Naive thymus-derived CD4-positive, alpha-beta T cell (primary cell): ENCODE data around the gene KDM4B. TPM values are rescaled to one million over a fixed set of nuclear protein-coding genes. Genes with fewer than 3 reads are reported as not detected.
"Not testable (repeated sequence)": the region's sequence is repeated elsewhere in the genome, so short reads cannot be mapped to it uniquely, and the experiment has no call there.

Experiments used
- ATAC-seq: fragments of 150-1000 bp; cut with Tn5 transposase; 2 replicates; pipeline ENCODE4 v1.10.0; 2021; ENCODE audit warnings: mild to moderate bottlenecking, moderate library complexity
- CTCF ChIA-PET: fragments of 350-600 bp; sonication (Branson Sonifier 250); formaldehyde crosslinking; loops from one replicate; lab custom pipeline; 2021; ENCODE audit warnings: antibody characterized with exemption; lab: Charles Lee
- POLR2A ChIA-PET: fragments of 350-600 bp; sonication (Branson Sonifier 250); formaldehyde crosslinking; loops from one replicate; lab custom pipeline; 2021; ENCODE audit warnings: antibody characterized with exemption, inconsistent platforms; lab: Charles Lee
- DNase-seq, 9 donors: peaks; one replicate each; pipeline versions ENCODE4 v3.0.0 to v3.0.0-alpha.2; 2020 to 2022; ENCODE audit warnings: mixed read lengths in 1 of 9
- H3K27ac ChIP-seq: one replicate; pipeline ENCODE4 v1.7.0; 2013; ENCODE audit warnings: mild to moderate bottlenecking, low read depth, low read length, moderate library complexity
- H3K27me3 ChIP-seq, 2 donors: one replicate each; pipeline ENCODE4 v1.7.0; 2013; ENCODE audit warnings: low read length in 2 of 2, mild to moderate bottlenecking in 2 of 2, moderate library complexity in 2 of 2; ENCODE audit not compliant: control insufficient read depth in 2 of 2, insufficient read depth in 2 of 2
- H3K36me3 ChIP-seq, 3 experiments: 1 replicate in 2 of 3; 2 replicates in 1 of 3; pipeline ENCODE4 v1.7.0; 2013; ENCODE audit warnings: low read length in 3 of 3, mild to moderate bottlenecking in 3 of 3, moderate library complexity in 1 of 3; ENCODE audit not compliant: insufficient read depth in 3 of 3, control insufficient read depth in 2 of 3
- H3K4me1 ChIP-seq, 2 donors: one replicate each; pipeline ENCODE4 v1.7.0; 2013; ENCODE audit warnings: low read length in 2 of 2, mild to moderate bottlenecking in 2 of 2, moderate library complexity in 1 of 2; ENCODE audit not compliant: control insufficient read depth in 2 of 2, insufficient read depth in 2 of 2
- H3K4me3 ChIP-seq: 2 replicates; pipeline ENCODE4 v1.7.0; 2013; ENCODE audit warnings: mild to moderate bottlenecking, low read length
- H3K9me3 ChIP-seq, 3 experiments: 1 replicate in 2 of 3; 2 replicates in 1 of 3; pipeline ENCODE4 v1.7.0; 2013; ENCODE audit warnings: low read length in 3 of 3; ENCODE audit not compliant: control insufficient read depth in 2 of 3
- H3K27ac Mint-ChIP-seq, 9 donors: one replicate each; pipeline ENCODE4 v1.8.0; 2020 to 2022; ENCODE audit warnings: mixed read lengths in 9 of 9, mild to moderate bottlenecking in 8 of 9, moderate library complexity in 5 of 9, inconsistent platforms in 2 of 9
- H3K27me3 Mint-ChIP-seq, 5 donors: one replicate each; pipeline ENCODE4 v1.8.0; 2021 to 2022; ENCODE audit warnings: mixed read lengths in 5 of 5, mild to moderate bottlenecking in 1 of 5
- H3K36me3 Mint-ChIP-seq, 5 donors: one replicate each; pipeline ENCODE4 v1.8.0; 2020 to 2022; ENCODE audit warnings: mixed read lengths in 5 of 5, mild to moderate bottlenecking in 3 of 5, inconsistent platforms in 1 of 5
- H3K4me1 Mint-ChIP-seq, 7 donors: one replicate each; pipeline ENCODE4 v1.8.0; 2020 to 2022; ENCODE audit warnings: mixed read lengths in 7 of 7, mild to moderate bottlenecking in 3 of 7, inconsistent platforms in 1 of 7
- H3K4me3 Mint-ChIP-seq, 10 donors: one replicate each; pipeline ENCODE4 v1.8.0; 2020 to 2022; ENCODE audit warnings: mild to moderate bottlenecking in 10 of 10, mixed read lengths in 10 of 10, moderate library complexity in 6 of 10, inconsistent platforms in 2 of 10
- H3K9me3 Mint-ChIP-seq, 11 donors: one replicate each; pipeline ENCODE4 v1.8.0; 2020 to 2022; ENCODE audit warnings: mixed read lengths in 11 of 11, mild to moderate bottlenecking in 4 of 11, inconsistent platforms in 1 of 11, moderate library complexity in 1 of 11
- intact Hi-C, 2 donors: fragments of 100-400 bp; cut with micrococcal nuclease; formaldehyde crosslinking; loops; one replicate each; pipeline ENCODE4 v1.15.1; 2023
- polyA plus RNA-seq, 2 donors: library from polyadenylated mRNA; unstranded; fragments of 300-500 nt; fragmentation: Illumina TruSeq; gene quantifications; one replicate each; pipeline ENCODE4 v1.2.3, GENCODE V29; 2021
- total RNA-seq, 6 experiments: library from RNA in 5 of 6; stranded (reverse) in 5 of 6; gene quantifications; 1 replicate in 5 of 6; 2 replicates in 1 of 6; pipeline ENCODE4 v1.2.3 and lab custom pipeline; 2021 to 2026

KDM4B gene
- total and polyA plus RNA-seq, 7 experiments from 2014 or later, result 8.1 to 78.0 (median 46.7) TPM

GRCh38 chr19:4975601-4976000 lies 6.7 kb downstream of the KDM4B start:
- ChIA-PET POLR2A (interaction anchor here (0.7 kb wide), 1 partner anchor 1478 kb away, joined by 7 read pairs; no protein-coding TSS in a partner anchor), CTCF (interaction anchor here (0.6 kb wide), 1 partner anchor 23 kb away, joined by 3 read pairs; no protein-coding TSS in a partner anchor)
- H3K4me3 Mint-ChIP-seq, H3K9me3 Mint-ChIP-seq, H3K27me3 ChIP-seq, H3K9me3 ChIP-seq, H3K36me3 Mint-ChIP-seq, DNase-seq, H3K27ac Mint-ChIP-seq, intact Hi-C loops, H3K27me3 Mint-ChIP-seq, H3K4me3 ChIP-seq, ATAC-seq, H3K27ac ChIP-seq: not testable (repeated sequence)
- H3K4me1 ChIP-seq, result peaks cover 8 to 11% of the 10 kb centered on the region in 2 donors
- H3K4me1 Mint-ChIP-seq, result peaks cover 20 to 56% (median 44%) of the 10 kb centered on the region in 7 donors
- peaks cover 0 to 12% (median 0%) of the 10 kb centered on the region in 3 experiments for H3K36me3 ChIP-seq

GRCh38 chr19:4976401-4977298 lies 7.7 kb downstream of the KDM4B start:
- ChIA-PET POLR2A (no interaction called here), CTCF (no interaction called here)
- Histone ChIP-seq H3K9me3 (no peaks in the 10 kb centered on the region), H3K4me1 (peaks cover 0 to under 1% of the 10 kb centered on the region in 2 donors), H3K27me3 (no peaks in the 10 kb centered on the region), H3K4me3 (no peak overlapping the region), H3K36me3 (peaks cover 0 to 12% (median 0%) of the 10 kb centered on the region in 3 experiments), H3K27ac (no peak overlapping the region)
- H3K27ac Mint-ChIP-seq, result peak overlapping the region in 1 of 9 donors; percentile 33
- no peaks in the 10 kb centered on the region for H3K27me3 Mint-ChIP-seq
- ATAC-seq (peak; percentile 87), DNase-seq (no peak)
- peaks cover 9 to 49% (median 35%) of the 10 kb centered on the region in 7 donors for H3K4me1 Mint-ChIP-seq
- H3K9me3 Mint-ChIP-seq, result no peaks in the 10 kb centered on the region
- intact Hi-C loops, result no loop called here
- H3K36me3 Mint-ChIP-seq, result peaks cover 0 to 9% (median 6%) of the 10 kb centered on the region in 5 donors
- H3K4me3 Mint-ChIP-seq, result peak overlapping the region in 1 of 10 donors; percentile 45

- POLR2A ChIA-PET, result no interaction called here
- CTCF ChIA-PET, result no interaction called here
- H3K27me3 ChIP-seq, result no peaks in the 10 kb centered on the region
- Mint-ChIP-seq H3K36me3 (peaks cover 0 to 11% (median 6%) of the 10 kb centered on the region in 5 donors), H3K27ac (no peak overlapping the region), H3K4me3 (peak overlapping the region in 1 of 10 donors; percentile 45), H3K9me3 (no peaks in the 10 kb centered on the region), H3K27me3 (no peaks in the 10 kb centered on the region), H3K4me1 (peaks cover 9 to 44% (median 32%) of the 10 kb centered on the region in 7 donors)
- H3K27ac ChIP-seq, result no peak overlapping the region
- no peak for ATAC-seq
- DNase-seq, result no peak
- no peak overlapping the region for H3K4me3 ChIP-seq
- no peaks in the 10 kb centered on the region for H3K9me3 ChIP-seq
- H3K36me3 ChIP-seq, result peaks cover 0 to 12% (median 0%) of the 10 kb centered on the region in 3 experiments
- no peaks in the 10 kb centered on the region for H3K4me1 ChIP-seq
- intact Hi-C loops, result no loop called here
These were observed 8.6 kb downstream of the KDM4B start for GRCh38 chr19:4977299-4978174.

- no peaks in the 10 kb centered on the region for H3K27me3 Mint-ChIP-seq
These were observed 10.4 kb downstream of the KDM4B start for GRCh38 chr19:4979211-4979807.

GRCh38 chr19:4980067-4980466 lies 11.2 kb downstream of the KDM4B start:
- Mint-ChIP-seq H3K4me3 (no peak overlapping the region), H3K27me3 (no peaks in the 10 kb centered on the region), H3K27ac (no peak overlapping the region), H3K36me3 (peaks cover 0 to 8% (median 3%) of the 10 kb centered on the region in 5 donors), H3K9me3 (no peaks in the 10 kb centered on the region), H3K4me1 (peaks cover 8 to 38% (median 24%) of the 10 kb centered on the region in 7 donors)
- H3K4me1 ChIP-seq, result no peaks in the 10 kb centered on the region
- ChIA-PET POLR2A (no interaction called here), CTCF (no interaction called here)
- H3K4me3 ChIP-seq, result no peak overlapping the region
- intact Hi-C loops, result no loop called here
- no peak for ATAC-seq
- peaks cover 0 to 18% (median 0%) of the 10 kb centered on the region in 3 experiments for H3K36me3 ChIP-seq
- no peak for DNase-seq
- no peaks in the 10 kb centered on the region for H3K27me3 ChIP-seq
- H3K27ac ChIP-seq, result no peak overlapping the region
- H3K9me3 ChIP-seq, result no peaks in the 10 kb centered on the region

More at GRCh38 chr19:4979211-4979807, 10.4 kb downstream of the KDM4B start:
- DNase-seq (no peak), ATAC-seq (peak; percentile 13)
- Histone ChIP-seq H3K27ac (no peak overlapping the region), H3K4me1 (no peaks in the 10 kb centered on the region), H3K4me3 (no peak overlapping the region), H3K9me3 (no peaks in the 10 kb centered on the region), H3K36me3 (peaks cover 0 to 18% (median 0%) of the 10 kb centered on the region in 3 experiments), H3K27me3 (no peaks in the 10 kb centered on the region)
- Mint-ChIP-seq H3K4me3 (peak overlapping the region in 1 of 10 donors; percentile 3), H3K36me3 (peaks cover 0 to 12% (median 6%) of the 10 kb centered on the region in 5 donors), H3K27ac (peak overlapping the region in 4 of 9 donors; percentile 38 to 81 (median 60)), H3K9me3 (no peaks in the 10 kb centered on the region), H3K4me1 (peaks cover 9 to 42% (median 32%) of the 10 kb centered on the region in 7 donors)
- intact Hi-C loops, result no loop called here
- CTCF ChIA-PET, result no interaction called here
- POLR2A ChIA-PET, result no interaction called here
